Uterus (tissue), 4 donors: Measurements from ENCODE around the gene PTDSS2. TPM values are rescaled to one million over a fixed set of nuclear protein-coding genes. Genes with fewer than 3 reads are reported as not detected.

Experiments used
- DNase-seq, 2 donors: peaks; one replicate each; pipeline ENCODE4 v3.0.0-alpha.2; 2019 to 2020
- H3K27ac ChIP-seq, 2 donors: fragments of 200-600 bp; sonication (generic); 1 replicate in 1 of 2; 2 replicates in 1 of 2; pipeline ENCODE4 v1.5.1; 2016 to 2018
- H3K27me3 ChIP-seq, 2 donors: fragments of 200-600 bp; sonication (generic); one replicate each; pipeline ENCODE4 v1.5.1; 2018 to 2019; ENCODE audit warnings: control low read depth in 1 of 2
- H3K36me3 ChIP-seq, 2 donors: fragments of 200-600 bp; sonication (generic); one replicate each; pipeline ENCODE4 v1.5.1; 2019; ENCODE audit warnings: control low read depth in 1 of 2
- H3K4me1 ChIP-seq, 2 donors: fragments of 200-600 bp; sonication (generic); one replicate each; pipeline ENCODE4 v1.5.1; 2018 to 2019; ENCODE audit warnings: control low read depth in 1 of 2
- H3K4me3 ChIP-seq, 2 donors: fragments of 200-600 bp; sonication (generic); 1 replicate in 1 of 2; 2 replicates in 1 of 2; pipeline ENCODE4 v1.5.1; 2018 to 2019; ENCODE audit warnings: mild to moderate bottlenecking in 1 of 2
- H3K9me3 ChIP-seq, 2 donors: fragments of 200-600 bp; sonication (generic); one replicate each; pipeline ENCODE4 v1.5.1; 2019; ENCODE audit warnings: control low read depth in 1 of 2
- POLR2A ChIP-seq, 2 donors: fragments of 450-650 bp; IDR thresholded peaks; one replicate each; pipeline ENCODE4 v1.6.1; 2016; ENCODE audit warnings: antibody characterized with exemption in 2 of 2, mild to moderate bottlenecking in 1 of 2, moderate library complexity in 1 of 2
- intact Hi-C: fragments of 100-400 bp; cut with DNase I; formaldehyde crosslinking; loops from one replicate; pipeline ENCODE4 v1.15.1; 2023; ENCODE audit warnings: low total_unique reads
- total RNA-seq, 4 donors: library from RNA; depleted of rRNA in 3 of 4; stranded (reverse); fragments of >200 nt in 3 of 4; gene quantifications; one replicate each; pipeline versions ENCODE4 v1.1.0 to v1.2.4, GENCODE V29; 2014 to 2023
- TF ChIP-seq, protein P1 (sequence below), 4 experiments: fragments of 200-600 bp in 2 of 4; fragments of 450-650 bp in 2 of 4; sonication (generic) in 2 of 4; IDR thresholded peaks; one replicate each; pipeline ENCODE4 v1.5.1; 2016 to 2019; ENCODE audit warnings: antibody characterized with exemption in 4 of 4, mild to moderate bottlenecking in 2 of 4, moderate library complexity in 1 of 4
- donor health status: DM: yes; HTN: yes; CAD: no.

The PTDSS2 gene
- total RNA-seq, 4 donors from 2014 or later = 20.7 to 43.7 (median 22.8) TPM

DNA sequence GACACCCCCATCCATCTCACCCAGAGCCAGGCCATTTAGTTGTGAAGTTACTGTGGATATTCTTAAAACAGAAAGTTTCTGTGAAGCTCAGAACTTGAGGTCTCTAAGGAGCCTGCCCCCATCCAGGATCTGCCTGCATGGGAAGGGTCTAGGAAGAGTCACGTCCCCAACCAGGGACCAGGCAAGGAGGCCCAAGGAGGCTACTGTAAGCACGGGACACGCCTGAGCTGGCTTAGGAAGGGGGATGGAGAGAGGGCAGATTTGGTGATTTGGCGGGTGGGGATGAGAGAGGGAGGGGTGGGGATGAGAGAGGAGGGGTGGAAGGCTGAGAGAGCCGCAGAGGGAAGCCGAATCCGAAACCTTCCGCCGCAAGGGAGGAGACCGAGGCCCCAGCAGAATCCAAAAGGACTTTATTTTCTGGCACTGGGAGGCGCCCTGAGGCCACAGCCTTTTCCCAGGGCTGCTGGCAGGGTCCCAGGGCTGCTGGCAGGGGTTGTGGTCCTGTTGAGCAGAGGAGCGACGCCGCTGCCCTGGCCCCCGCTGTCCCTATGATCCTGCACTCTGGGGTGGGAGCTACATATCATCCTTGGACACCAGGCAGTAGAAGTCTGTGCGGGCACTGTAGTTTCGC lies 44.6 kb upstream of the PTDSS2 start:
- intact Hi-C loops = no loop called here
- peak in 1 of 2 donors; percentile 46 for DNase-seq
- Histone ChIP-seq H3K36me3 (no peaks in the 10 kb centered on the region), H3K27ac (no peak overlapping the region), H3K9me3 (no peaks in the 10 kb centered on the region), H3K4me3 (no peak overlapping the region), H3K27me3 (no peaks in the 10 kb centered on the region), H3K4me1 (peaks cover 0 to 8% of the 10 kb centered on the region in 2 donors)
- TF ChIP-seq, protein P1, sequence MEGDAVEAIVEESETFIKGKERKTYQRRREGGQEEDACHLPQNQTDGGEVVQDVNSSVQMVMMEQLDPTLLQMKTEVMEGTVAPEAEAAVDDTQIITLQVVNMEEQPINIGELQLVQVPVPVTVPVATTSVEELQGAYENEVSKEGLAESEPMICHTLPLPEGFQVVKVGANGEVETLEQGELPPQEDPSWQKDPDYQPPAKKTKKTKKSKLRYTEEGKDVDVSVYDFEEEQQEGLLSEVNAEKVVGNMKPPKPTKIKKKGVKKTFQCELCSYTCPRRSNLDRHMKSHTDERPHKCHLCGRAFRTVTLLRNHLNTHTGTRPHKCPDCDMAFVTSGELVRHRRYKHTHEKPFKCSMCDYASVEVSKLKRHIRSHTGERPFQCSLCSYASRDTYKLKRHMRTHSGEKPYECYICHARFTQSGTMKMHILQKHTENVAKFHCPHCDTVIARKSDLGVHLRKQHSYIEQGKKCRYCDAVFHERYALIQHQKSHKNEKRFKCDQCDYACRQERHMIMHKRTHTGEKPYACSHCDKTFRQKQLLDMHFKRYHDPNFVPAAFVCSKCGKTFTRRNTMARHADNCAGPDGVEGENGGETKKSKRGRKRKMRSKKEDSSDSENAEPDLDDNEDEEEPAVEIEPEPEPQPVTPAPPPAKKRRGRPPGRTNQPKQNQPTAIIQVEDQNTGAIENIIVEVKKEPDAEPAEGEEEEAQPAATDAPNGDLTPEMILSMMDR (IDR thresholded peaks at IDR 0.05) = no peak
- no peak for TF ChIP-seq POLR2A (IDR thresholded peaks at IDR 0.05)

DNA sequence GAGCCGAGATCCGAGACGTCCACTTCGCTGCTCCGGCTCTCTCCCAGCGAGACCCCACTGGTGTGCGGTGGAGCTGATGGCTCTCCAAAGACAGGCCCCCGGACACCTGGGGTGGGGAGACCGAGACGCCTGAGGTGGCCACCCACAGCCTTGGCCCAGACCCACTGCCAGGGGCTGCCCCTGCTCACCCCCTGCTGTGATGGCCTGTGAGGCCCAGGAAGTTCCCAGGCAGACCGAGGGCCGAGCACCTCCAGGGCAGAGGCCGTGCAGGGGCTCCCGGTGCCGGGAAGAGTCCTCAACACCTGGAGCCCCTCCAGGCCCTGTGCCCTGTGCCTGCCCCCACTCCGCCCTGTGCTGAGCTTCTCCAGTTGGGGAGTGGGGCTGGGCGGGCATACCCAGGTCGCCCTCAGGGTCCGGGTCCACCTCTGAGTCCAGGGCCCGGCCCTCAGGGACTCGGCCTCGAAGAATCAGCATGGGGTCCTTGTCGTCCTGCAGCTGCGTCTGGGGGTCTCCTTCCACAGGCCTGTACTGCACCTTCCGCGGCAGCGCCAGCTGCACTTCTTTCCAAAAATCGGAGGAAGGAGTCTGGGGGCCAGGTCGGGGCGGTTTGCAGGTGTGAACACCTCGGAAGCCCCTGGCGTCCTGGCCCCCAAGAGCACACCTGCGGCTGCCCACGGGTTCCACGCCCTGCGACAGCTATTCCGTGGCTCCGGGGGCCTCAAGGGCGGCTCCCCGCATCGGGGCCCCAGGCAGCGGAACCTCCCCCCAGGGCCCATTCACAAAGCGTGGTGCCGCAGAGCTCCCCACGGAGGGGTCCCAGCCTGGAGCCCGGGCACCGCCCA lies 43.9 kb upstream of the PTDSS2 start:
- Histone ChIP-seq H3K4me3 (peak overlapping the region; percentile 48 to 53), H3K27ac (peak overlapping the region in 1 of 2 donors; percentile 52), H3K36me3 (no peaks in the 10 kb centered on the region), H3K27me3 (no peaks in the 10 kb centered on the region), H3K9me3 (no peaks in the 10 kb centered on the region), H3K4me1 (peaks cover 0 to 7% of the 10 kb centered on the region in 2 donors)
- intact Hi-C loops = no loop called here
- DNase-seq = no peak
- no peak for TF ChIP-seq POLR2A (IDR thresholded peaks at IDR 0.05)
- TF ChIP-seq, protein P1 (IDR thresholded peaks at IDR 0.05) = no peak

DNA sequence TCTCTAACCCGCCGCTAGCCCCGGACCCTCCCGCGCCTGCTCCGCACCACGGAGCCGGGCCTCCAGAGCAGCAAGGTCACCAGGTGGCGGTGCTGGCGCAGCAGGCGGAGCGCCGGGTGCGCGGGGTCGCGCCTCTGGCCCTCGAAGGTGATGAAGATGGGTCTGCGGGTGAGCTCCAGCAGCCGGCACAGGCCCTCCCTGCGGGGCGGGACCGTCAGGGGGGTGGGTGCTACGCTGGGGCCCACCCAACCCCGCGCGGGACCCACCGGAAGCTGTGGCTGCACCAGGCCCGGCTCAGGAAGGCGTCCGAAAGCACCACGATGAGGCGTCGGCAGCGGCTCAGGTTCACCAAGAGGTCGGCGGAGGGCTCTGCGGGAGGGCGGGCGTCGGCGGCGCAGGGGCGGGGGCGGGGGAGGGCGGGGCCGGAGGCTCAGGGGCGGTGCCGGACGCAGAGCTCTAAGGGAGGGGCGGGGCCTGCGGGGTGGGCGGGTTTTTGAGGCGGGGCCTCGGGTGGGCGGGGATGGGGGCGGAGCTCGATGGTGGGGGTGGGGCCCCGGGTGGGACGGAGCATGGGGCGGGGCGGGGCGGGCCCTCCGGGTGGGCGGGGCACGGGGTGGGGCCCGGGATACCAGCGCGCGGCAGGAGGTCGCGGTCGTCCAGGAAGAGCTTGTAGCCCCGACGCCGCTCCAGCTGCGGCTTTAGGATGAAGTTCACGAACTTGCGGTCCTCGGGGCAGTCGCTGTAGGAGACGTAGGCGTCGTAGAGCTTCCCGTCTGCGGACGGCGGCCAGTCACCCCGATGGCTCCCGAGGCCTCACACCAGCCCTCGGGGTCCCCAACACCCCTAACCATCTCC lies 43.1 kb upstream of the PTDSS2 start:
- no peaks in the 10 kb centered on the region for H3K9me3 ChIP-seq
- peaks cover 0 to 7% of the 10 kb centered on the region in 2 donors for H3K4me1 ChIP-seq
- peak overlapping the region; percentile 48 to 53 for H3K4me3 ChIP-seq
- no peak for TF ChIP-seq POLR2A (IDR thresholded peaks at IDR 0.05)
- TF ChIP-seq, protein P1 (IDR thresholded peaks at IDR 0.05) = peak in 2 of 4 experiments; percentile 22 to 26
- H3K27me3 ChIP-seq = no peaks in the 10 kb centered on the region
- intact Hi-C loops = no loop called here
- no peaks in the 10 kb centered on the region for H3K36me3 ChIP-seq
- H3K27ac ChIP-seq = peak overlapping the region; percentile 52
- DNase-seq = peak; percentile 74 to 76

DNA sequence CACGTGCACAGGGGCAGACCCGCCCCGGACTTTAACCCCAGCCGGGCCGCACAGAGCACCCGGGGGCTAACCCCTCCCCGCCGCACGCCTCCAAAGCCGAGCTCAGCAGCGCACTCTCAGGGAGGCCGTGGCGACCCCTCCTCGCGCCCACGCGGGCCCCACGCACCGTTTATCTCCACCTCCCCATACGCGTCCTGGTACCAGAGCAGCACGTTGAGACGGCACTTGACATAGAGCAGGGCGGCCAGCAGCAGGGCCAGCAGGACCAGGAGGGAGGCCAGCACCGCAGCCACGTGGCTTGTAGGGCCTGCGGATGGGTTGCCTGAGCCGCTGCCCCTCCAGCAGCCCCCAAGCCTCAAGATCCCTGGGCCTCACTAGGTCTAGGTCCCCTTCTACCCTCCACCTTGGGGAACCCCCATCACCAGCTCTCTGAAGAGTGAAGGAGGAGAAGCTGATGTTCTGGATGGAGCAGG lies 42.4 kb upstream of the PTDSS2 start:
- H3K9me3 ChIP-seq = no peaks in the 10 kb centered on the region
- no peaks in the 10 kb centered on the region for H3K36me3 ChIP-seq
- H3K4me1 ChIP-seq = peaks cover 0 to 7% of the 10 kb centered on the region in 2 donors
- TF ChIP-seq, protein P1 (IDR thresholded peaks at IDR 0.05) = no peak
- no peak for TF ChIP-seq POLR2A (IDR thresholded peaks at IDR 0.05)
- DNase-seq = no peak
- H3K4me3 ChIP-seq = no peak overlapping the region
- peak overlapping the region in 1 of 2 donors; percentile 52 for H3K27ac ChIP-seq
- no peaks in the 10 kb centered on the region for H3K27me3 ChIP-seq
- intact Hi-C loops = no loop called here
